T1000 (cell line): ENCODE measurements around the gene ZNF99.
A peak's percentile ranks its signal among the peaks of the same experiment; 100 is the strongest.
"Not testable (repeated sequence)": the region's sequence is repeated elsewhere in the genome, so short reads cannot be mapped to it uniquely, and the experiment has no call there.

ENCODE experiments used
- DNase-seq: peaks from one replicate; lab custom pipeline; 2025; ENCODE audit warnings: mixed read lengths; lab: John Stamatoyannopoulos, UW

ZNF99 gene

GRCh38 chr19:22783651-22784410 lies at the start of gene ZNF99:
Gene ZNF99, minus strand, starts transcription at chr19:22784151. Its CDS starts 135 bp downstream, at chr19:22784016.
- DNase-seq, result peak; percentile 61

DNA sequence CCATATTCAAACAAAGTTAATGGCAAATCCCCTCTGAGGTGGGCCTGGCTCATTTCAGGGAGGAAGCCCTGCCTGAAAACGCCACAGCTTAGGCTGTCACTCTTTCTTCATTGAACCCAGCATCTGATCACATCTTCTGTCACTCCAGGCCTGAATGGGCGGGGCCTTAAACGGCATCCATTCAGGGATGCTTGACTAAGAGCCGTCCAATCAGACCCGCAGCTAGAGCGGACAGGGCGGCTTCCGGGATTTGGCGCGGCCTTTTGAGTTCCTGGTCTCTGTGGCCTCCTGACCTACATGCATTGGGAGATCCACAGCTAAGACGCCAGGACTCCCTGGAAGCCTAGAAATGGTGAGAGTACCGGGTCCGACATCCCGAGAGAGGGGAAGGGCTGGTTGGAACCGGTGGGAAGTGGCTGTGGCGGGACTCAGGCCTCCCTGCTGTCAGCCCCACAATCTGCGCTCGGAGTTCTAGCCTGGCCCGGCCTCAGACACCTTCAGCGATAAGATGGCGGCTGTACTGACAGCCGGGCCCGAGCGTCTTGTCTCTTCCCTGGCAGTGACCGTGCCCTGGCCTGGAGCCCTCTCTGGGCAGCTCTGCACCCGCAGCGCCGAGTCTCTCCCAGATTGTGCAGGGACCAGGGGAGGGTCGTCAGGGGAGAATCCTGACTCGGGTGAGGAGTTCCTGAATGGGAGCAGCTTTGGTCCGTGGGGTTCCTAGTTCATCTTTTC lies 48.2 kb upstream of the ZNF99 start, which contains the start of gene ZNF723:
Gene ZNF723, plus strand, starts transcription at position 261 of the 732 bp plus-strand sequence. Its CDS starts 89 bp downstream, at position 350.
- peak; percentile 56 for DNase-seq

- DNase-seq, result no peak
Observed at GRCh38 chr19:22831211-22831610, 47.3 kb upstream of the ZNF99 start.

DNA sequence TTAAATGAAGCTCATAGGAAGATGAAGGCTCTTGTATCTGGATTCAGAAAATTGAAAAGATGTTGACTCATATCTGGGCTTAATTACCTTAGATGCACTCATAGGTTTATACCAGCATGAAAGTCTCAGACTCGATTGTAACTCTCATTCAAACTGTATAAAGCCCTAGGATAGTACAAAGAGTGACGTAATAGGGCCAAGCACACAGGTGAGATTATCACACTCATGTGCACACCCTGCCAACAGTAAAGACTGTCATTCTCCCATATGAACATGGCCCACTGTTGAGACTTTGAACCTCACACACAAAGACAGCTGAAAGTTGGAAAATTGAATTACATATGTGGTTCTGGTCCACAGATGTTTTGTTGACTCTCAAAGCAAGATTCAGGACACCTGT lies 30.2 kb upstream of the ZNF99 start:
- no peak for DNase-seq

DNA sequence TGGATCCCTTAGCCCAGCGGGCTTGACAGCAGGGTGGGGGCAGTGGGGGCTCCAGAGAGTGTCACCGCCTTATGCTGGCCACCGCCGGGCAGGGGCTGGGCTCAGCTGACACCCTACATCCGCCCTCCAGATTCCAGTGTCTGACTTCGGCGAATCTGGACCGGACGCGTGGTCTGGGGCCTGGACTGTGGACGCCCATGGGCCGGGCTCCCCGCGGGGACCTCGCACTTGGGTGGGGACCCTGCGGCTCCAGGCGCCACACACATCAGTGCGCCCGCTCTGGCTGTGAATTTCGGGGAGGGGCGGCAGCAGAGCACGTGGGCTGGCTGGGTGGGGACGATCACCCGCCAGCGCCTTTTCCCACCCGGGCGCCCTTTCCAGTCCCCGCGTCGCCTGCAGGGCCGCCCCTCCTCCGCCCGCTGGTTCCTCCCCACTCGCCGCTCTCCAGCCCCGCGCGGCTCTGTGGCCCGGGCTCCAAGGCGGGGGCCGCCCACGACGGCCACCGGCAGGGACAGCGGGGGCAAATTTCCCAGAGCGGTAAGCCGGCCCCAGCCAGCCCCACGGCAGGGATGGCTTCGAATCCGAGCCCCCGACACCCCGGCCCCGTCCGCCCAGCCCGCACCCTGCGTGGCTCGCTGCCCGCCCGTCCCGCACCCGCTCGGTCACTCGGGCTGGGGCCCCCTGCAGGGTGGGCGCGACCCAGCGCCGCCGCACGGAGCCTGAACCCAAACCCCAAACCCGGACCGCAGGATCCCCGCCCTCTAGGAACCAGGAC lies 23.3 kb upstream of the ZNF99 start:
- no peak for DNase-seq

- DNase-seq, result no peak
Observed at GRCh38 chr19:22806418-22806817, 22.5 kb upstream of the ZNF99 start.

GRCh38 chr19:22797040-22797439 lies 13.1 kb upstream of the ZNF99 start:
- DNase-seq, result no peak

DNA sequence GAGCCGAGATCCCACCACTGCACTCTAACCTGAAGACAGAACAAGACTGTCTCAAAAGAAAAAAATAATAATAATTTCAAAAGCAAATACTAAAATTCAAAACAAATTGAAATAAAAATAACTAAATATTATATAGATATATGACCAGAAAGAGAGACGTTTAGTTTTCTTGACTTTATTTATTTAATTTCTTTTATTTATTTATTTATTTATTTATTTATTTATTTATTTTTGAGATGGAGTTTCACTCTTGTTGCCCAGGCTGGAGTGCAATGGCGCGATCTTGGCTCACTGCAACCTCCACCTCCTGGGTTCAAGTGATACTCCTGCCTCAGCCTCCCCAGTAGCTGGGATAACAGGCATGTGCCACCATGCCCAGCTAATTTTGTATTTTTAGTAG lies 8.9 kb upstream of the ZNF99 start:
- DNase-seq, result not testable (repeated sequence)

DNA sequence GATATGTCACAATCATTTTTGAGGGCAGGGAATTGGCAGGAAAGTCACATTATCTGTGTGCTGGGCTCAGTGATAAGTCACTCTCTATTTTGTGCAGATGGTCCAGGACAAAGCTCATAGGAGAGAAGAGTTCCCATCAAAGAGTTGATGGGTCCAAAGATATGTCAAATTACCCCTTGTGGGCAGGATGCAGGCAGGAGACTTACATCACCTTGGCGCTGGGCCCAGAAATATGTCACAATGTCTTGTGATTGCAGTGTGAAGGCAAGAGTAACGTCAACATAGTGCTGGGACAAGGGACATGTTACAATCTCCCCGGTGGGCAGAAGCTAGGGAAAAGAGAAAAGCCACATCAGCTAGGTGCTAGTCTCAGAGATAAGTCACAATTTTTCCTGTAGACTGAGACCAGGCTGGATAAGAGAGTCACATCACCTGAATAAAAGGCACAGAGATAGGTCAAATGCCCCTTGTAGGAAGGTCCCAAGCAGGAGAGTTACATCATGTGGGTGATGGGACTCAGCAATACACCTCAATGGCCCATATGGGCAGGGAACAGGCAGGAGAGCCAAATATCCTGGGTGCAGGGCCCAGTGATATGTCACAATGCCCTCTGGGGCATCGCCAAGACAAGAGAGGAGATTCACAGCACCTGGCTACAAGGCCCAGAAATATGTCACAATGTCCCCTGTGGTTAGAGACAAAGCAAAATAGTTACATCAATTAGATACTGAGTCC lies 47.9 kb downstream of the ZNF99 start:
- no peak for DNase-seq

- no peak for DNase-seq
Observed at GRCh38 chr19:22733691-22734090, 50.3 kb downstream of the ZNF99 start.

DNA sequence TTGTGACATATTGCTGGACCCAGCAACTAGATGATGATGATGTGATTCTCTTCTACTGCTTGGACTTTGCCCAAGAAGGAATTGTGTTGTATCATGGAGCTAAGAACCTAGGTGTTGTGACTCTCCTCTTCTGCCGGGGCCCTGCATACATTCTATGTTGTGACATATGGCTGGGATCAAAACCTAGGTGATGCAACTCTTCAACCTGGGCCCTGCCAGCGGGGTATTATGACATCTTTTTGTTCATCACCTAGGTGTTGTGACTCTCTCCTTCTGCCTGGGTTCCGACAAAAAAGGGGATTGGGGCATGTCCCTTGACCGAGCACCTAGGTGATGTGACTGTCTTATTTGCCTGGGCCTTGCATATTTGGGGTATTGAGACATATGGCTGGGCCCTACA lies 55.7 kb downstream of the ZNF99 start:
- DNase-seq, result not testable (repeated sequence)

DNA sequence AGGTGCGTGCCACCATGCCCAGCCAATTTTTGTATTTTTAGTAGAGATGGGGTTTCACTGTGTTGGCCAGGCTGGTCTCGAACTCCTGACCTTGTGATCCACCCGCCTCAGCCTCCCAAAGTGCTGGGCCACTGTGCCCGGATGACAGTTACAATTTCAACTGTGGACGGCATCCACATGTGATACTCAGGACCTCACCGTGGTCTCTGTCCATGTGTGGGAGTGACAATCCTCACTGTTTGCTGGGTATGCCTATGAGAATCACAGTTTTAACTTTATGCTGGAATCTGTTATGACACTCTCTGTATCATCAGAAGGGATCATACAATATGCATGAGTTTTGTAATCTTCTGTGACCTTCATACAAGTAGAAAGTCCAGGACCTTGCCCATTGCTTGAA lies 62.4 kb downstream of the ZNF99 start:
- not testable (repeated sequence) for DNase-seq

GRCh38 chr19:22708983-22709382 lies 75.0 kb downstream of the ZNF99 start:
- DNase-seq, result no peak

DNA sequence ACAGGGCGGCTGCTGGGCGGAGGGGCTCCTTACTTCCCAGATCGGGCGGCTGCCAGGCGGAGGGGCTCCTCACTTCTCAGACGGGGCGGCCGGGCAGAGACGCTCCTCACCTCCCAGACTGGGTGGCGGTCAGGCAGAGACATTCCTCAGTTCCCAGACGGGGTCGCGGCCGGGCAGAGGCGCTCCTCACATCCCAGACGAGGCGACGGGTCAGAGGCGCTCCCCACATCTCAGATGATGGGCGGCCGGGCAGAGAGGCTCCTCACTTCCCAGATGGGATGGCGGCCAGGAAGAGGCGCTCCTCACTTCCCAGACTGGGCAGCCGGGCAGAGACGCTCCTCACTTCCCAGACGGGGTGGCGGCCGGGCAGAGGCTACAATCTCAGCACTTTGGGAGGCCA lies 80.9 kb downstream of the ZNF99 start:
- not testable (repeated sequence) for DNase-seq

DNA sequence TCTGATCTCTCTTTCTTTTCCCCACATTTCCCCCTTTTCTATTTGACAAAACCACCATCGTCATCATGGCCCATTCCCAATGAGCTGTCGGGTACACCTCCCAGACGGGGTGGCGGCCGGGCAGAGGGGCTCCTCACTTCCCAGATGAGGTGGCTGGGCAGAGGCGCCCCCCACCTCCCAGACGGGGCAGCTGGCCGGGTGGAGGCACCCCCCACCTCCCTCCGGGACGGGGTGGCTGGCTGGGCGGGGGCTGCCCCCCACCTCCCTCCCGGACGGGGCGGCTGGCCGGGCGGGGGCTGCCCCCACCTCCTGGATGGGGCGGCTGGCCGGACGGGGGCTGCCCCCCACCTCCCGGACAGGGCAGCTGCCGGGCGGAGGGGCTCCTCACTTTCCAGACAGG lies 81.3 kb downstream of the ZNF99 start:
- not testable (repeated sequence) for DNase-seq
